Ishikawa (cell line): Measurements from ENCODE around the gene KRTAP1-5.

Experiments
- CEBPB ChIP-seq: IDR thresholded peaks from 2 replicates; pipeline ENCODE4 v1.6.1; 2012
- CREB1 ChIP-seq: IDR thresholded peaks from 2 replicates; pipeline ENCODE4 v1.6.1; 2012; ENCODE audit warnings: low read depth
- EGR1 ChIP-seq: IDR thresholded peaks from 2 replicates; pipeline ENCODE4 v1.6.1; 2012
- EP300 ChIP-seq: IDR thresholded peaks from 2 replicates; pipeline ENCODE4 v1.6.1; 2012; ENCODE audit warnings: borderline replicate concordance
- FOXM1 ChIP-seq: IDR thresholded peaks from 2 replicates; pipeline ENCODE4 v1.6.1; 2012; ENCODE audit warnings: low read depth, borderline replicate concordance
- NFIC ChIP-seq: IDR thresholded peaks from 2 replicates; pipeline ENCODE4 v1.6.1; 2012
- RAD21 ChIP-seq: IDR thresholded peaks from 2 replicates; pipeline ENCODE4 v1.6.1; 2012; ENCODE audit warnings: low read depth
- TAF1 ChIP-seq: IDR thresholded peaks from 2 replicates; pipeline ENCODE4 v1.6.1; 2012; ENCODE audit warnings: low read depth, mild to moderate bottlenecking
- TCF12 ChIP-seq: IDR thresholded peaks from 2 replicates; pipeline ENCODE4 v1.6.1; 2012; ENCODE audit warnings: low read depth
- TEAD4 ChIP-seq: IDR thresholded peaks from 2 replicates; pipeline ENCODE4 v1.6.1; 2012
- YY1 ChIP-seq: IDR thresholded peaks from 2 replicates; pipeline ENCODE4 v1.6.1; 2012; ENCODE audit warnings: low read depth
- ZBTB7A ChIP-seq: IDR thresholded peaks from 2 replicates; pipeline ENCODE4 v1.6.1; 2012; ENCODE audit warnings: low read depth
- TF ChIP-seq, protein P1 (sequence below): IDR thresholded peaks from 2 replicates; pipeline ENCODE4 v1.6.1; 2012
- TF ChIP-seq, protein P2 (sequence below): IDR thresholded peaks from 2 replicates; pipeline ENCODE4 v1.6.1; 2012; ENCODE audit warnings: low read depth, mild to moderate bottlenecking
- TF ChIP-seq, protein P3 (sequence below): IDR thresholded peaks from 2 replicates; pipeline ENCODE4 v1.6.1; 2012

The KRTAP1-5 gene

DNA sequence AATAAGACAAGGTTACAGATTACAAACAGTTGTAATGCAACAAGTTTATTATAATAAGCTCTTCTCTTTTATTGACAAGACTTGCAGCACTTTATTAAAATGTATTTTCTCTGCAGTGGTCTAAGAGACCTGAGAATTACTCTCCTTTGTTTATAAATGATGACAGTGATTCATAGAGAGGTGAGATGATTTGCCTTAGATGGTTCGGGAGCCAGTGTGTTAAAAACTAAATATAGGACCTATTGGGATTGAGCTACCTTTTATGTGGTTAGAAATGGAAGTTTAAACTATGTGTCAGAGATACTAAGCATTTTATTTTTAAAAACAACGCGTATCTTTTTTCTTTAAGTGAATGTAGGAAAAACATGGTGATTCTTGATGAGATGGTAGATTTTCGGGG, 30.2 kb downstream of the KRTAP1-5 start:
- TF ChIP-seq ZBTB7A (no peak), NFIC (no peak), TAF1 (no peak), YY1 (no peak), CREB1 (no peak), RAD21 (no peak), TEAD4 (no peak), CEBPB (no peak), FOXM1 (no peak), EP300 (no peak)
- TF ChIP-seq, protein P1, sequence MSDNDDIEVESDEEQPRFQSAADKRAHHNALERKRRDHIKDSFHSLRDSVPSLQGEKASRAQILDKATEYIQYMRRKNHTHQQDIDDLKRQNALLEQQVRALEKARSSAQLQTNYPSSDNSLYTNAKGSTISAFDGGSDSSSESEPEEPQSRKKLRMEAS: no peak
- TF ChIP-seq, protein P2, sequence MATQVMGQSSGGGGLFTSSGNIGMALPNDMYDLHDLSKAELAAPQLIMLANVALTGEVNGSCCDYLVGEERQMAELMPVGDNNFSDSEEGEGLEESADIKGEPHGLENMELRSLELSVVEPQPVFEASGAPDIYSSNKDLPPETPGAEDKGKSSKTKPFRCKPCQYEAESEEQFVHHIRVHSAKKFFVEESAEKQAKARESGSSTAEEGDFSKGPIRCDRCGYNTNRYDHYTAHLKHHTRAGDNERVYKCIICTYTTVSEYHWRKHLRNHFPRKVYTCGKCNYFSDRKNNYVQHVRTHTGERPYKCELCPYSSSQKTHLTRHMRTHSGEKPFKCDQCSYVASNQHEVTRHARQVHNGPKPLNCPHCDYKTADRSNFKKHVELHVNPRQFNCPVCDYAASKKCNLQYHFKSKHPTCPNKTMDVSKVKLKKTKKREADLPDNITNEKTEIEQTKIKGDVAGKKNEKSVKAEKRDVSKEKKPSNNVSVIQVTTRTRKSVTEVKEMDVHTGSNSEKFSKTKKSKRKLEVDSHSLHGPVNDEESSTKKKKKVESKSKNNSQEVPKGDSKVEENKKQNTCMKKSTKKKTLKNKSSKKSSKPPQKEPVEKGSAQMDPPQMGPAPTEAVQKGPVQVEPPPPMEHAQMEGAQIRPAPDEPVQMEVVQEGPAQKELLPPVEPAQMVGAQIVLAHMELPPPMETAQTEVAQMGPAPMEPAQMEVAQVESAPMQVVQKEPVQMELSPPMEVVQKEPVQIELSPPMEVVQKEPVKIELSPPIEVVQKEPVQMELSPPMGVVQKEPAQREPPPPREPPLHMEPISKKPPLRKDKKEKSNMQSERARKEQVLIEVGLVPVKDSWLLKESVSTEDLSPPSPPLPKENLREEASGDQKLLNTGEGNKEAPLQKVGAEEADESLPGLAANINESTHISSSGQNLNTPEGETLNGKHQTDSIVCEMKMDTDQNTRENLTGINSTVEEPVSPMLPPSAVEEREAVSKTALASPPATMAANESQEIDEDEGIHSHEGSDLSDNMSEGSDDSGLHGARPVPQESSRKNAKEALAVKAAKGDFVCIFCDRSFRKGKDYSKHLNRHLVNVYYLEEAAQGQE: no peak
- TF ChIP-seq, protein P3, sequence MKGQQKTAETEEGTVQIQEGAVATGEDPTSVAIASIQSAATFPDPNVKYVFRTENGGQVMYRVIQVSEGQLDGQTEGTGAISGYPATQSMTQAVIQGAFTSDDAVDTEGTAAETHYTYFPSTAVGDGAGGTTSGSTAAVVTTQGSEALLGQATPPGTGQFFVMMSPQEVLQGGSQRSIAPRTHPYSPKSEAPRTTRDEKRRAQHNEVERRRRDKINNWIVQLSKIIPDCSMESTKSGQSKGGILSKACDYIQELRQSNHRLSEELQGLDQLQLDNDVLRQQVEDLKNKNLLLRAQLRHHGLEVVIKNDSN: no peak

DNA sequence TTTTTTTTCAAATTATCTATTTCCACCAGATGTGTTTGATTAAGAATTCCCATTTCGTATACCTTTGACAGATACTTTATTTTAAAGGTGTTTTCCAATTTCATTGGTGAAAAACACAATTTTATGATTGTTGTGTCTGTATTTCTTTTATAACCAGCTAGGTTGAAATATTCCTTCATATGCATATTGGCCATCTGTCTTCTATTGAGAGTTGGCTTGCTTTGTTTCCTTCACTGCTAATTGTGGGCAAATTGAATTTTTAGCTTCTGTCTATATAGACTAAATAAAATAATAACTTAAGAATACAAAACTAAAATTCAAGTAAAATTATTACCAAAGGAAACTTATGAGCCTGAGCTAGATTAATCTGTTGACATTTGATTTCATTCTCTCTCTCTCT, 31.9 kb downstream of the KRTAP1-5 start:
- TF ChIP-seq, protein P3: no peak
- TF ChIP-seq EP300 (no peak), TCF12 (no peak), TEAD4 (no peak), TAF1 (no peak), YY1 (no peak), NFIC (no peak)
- TF ChIP-seq, protein P1: no peak

DNA sequence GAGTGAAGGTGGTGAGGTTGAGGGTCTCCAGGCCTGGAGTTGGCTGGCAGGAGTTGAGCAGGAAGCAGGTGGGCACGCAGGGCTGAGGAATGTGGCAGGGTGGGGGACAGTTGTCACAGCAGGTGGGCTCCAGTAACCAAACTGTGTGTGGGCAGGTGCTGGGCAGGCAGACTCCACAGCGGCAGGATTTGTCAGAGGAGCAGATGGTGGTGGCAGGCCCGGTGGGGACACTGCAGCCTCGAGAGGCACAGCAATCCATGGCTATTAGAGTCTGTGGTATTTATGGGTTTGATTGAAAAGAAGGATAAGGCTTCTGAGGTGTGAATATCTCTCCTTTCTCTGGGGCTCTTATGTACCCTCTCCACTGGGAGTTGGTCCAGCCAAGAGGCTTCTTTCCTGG, 33.2 kb downstream of the KRTAP1-5 start, which contains the start of gene KRTAP3-3:
Gene KRTAP3-3, minus strand, starts transcription at position 326 of the 400 bp plus-strand sequence. Its CDS starts 67 bp downstream, at position 259.
- TF ChIP-seq CEBPB: no peak
- no peak for TF ChIP-seq EGR1
- no peak for TF ChIP-seq TAF1
- no peak for TF ChIP-seq RAD21
- TF ChIP-seq FOXM1: no peak
- TF ChIP-seq ZBTB7A: no peak
- TF ChIP-seq, protein P3: no peak

DNA sequence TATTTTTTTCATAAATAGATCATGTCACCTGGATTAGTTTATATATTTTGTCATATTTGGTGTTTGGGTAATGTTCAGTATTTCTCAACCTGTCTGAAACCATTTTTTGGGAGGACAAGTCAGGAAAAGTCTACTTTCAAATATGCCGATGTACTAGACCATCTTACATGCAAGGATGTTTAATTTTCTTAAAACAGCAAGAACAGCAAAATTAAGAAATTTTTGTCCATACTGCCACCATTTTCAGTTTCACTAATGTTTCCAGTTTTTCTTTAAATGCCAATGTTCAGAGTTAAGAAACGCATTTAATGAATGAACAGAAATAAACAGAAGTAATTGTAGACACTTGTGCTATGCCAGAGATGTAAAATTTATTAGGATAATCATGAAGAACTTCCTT, 33.9 kb downstream of the KRTAP1-5 start:
- TF ChIP-seq CEBPB (no peak), TEAD4 (no peak), EP300 (no peak), RAD21 (no peak), TCF12 (no peak), CREB1 (no peak), TAF1 (no peak), EGR1 (no peak), NFIC (no peak), YY1 (no peak), FOXM1 (no peak), ZBTB7A (no peak)
- TF ChIP-seq, protein P2: no peak
- TF ChIP-seq, protein P1: no peak
- TF ChIP-seq, protein P3: no peak

DNA sequence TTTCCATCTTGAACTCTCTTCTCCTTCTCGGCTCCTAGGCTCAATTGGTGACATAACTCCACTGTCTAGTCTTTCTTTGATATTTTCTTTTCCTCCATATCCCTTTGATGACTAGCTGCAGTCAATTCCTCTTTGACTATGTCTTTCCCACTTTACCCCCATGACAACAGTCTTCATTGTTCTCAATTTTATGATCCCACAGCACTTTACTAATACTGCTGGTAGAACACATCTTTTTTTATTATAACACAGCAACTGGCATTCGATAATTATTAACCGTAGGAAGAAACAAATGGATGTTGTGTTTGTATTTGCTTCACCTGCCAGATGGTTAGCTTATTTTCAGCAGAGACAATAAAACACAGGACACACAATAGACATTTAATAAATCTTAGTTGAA, 34.3 kb downstream of the KRTAP1-5 start:
- no peak for TF ChIP-seq FOXM1
- TF ChIP-seq, protein P3: no peak
- TF ChIP-seq TCF12: no peak
- no peak for TF ChIP-seq CREB1
- TF ChIP-seq NFIC: no peak
- TF ChIP-seq EGR1: no peak
- TF ChIP-seq YY1: no peak
- TF ChIP-seq TEAD4: no peak
- TF ChIP-seq CEBPB: no peak
- TF ChIP-seq, protein P2: no peak
- TF ChIP-seq ZBTB7A: no peak
- TF ChIP-seq RAD21: no peak
- no peak for TF ChIP-seq TAF1
- no peak for TF ChIP-seq EP300
- TF ChIP-seq, protein P1: no peak
